HG02938 (cell line): ENCODE results near the gene RNU11.
"Not testable (repeated sequence)": the region's sequence is repeated elsewhere in the genome, so short reads cannot be mapped to it uniquely, and the experiment has no call there.

ENCODE experiments used
- ATAC-seq: cut with Tn5 transposase; IDR thresholded peaks from one replicate; pipeline ENCODE4 v1.9.1; 2021; ENCODE audit warnings: mild to moderate bottlenecking, moderate library complexity; ENCODE audit not compliant: unreplicated experiment

Gene RNU11

DNA sequence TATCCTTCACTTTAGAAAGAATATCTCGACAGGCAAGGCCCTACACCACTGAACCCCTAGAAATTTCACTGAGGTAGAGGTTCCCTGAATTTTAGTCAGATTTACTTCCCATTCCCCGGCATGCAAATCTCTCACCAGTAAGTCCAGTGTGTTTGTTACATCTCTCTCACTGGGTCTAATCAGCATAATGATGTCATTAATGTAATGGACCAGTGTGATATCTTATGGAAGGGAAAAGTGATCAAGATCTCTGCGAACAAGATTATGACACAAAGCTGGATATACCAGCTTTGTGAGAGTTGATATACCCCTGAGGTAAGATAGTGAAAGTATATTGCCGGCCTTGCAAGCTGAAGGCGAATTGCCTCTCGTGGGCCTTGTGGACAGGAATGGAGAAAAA is 7.9 kb downstream of the RNU11 start:
- no peak for ATAC-seq

GRCh38 chr1:28663871-28664470 is 15.6 kb downstream of the RNU11 start:
- no peak for ATAC-seq

DNA sequence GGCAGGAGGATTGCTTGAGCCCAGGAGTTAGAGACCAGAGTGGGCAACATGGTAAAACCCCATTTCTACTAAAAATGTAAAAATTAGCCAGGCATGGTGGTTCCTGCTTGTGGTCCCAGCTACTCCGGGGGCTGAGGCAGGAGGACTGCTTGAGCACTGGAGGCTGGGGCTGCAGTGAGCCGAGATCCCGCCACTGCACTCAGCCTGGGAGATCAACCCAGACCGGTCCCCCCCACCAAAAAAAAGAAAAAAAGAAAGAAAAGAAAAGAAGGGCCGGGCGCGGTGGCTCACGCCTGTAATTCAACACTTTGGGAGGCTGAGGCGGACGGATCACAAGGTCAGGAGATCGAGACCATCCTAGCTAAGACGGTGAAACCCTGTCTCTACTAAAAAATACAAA is 18.4 kb downstream of the RNU11 start:
- no peak for ATAC-seq

- peak; percentile 41 for ATAC-seq
Measured at GRCh38 chr1:28668191-28668955, 20.0 kb downstream of the RNU11 start, which contains the start of gene GMEB1. Gene GMEB1, plus strand, starts transcription at chr1:28668784. Its CDS starts 14,829 bp downstream, at chr1:28683613.

GRCh38 chr1:28668956-28669723 is 20.7 kb downstream of the RNU11 start:
- ATAC-seq, result peak; percentile 34

GRCh38 chr1:28671254-28671780 is 22.9 kb downstream of the RNU11 start:
- no peak for ATAC-seq

- not testable (repeated sequence) for ATAC-seq
Measured at GRCh38 chr1:28672971-28673370, 24.6 kb downstream of the RNU11 start.

DNA sequence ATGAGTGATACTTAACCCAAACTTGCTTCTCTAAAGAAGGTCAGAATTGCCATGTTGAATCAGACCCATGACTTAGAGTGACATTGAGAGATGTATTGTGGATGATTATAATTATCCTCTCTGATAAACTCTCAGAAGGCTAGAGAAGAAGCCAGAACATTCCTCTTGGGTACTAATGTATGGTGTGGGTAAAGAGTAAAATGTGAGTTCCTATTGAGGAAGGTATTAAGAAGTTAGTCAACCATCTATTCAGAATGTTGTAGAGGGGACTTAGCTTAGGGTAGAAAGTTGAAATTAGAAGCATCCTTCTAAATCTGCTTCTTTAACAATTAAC is 27.5 kb downstream of the RNU11 start:
- ATAC-seq, result no peak

DNA sequence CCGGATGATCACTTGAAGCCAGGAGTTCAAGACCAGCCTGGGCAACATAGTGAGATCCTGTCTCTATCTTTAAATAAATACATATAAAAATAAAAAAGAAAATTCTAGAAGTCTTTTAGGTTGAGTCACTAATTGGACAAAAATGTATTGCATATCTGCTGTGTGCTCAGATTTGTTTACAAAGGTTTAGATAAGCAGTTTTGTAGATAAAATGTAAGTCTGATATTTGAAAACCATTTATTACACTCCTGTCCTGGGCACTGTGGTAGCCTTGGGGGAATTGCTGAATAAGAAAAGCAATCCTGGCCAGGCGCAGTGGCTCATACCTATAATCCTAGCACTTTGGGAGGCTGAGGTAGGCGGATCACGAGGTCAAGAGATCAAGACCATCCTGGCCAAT is 31.8 kb downstream of the RNU11 start:
- ATAC-seq, result no peak

GRCh38 chr1:28682840-28683239 is 34.4 kb downstream of the RNU11 start:
- ATAC-seq, result no peak

DNA sequence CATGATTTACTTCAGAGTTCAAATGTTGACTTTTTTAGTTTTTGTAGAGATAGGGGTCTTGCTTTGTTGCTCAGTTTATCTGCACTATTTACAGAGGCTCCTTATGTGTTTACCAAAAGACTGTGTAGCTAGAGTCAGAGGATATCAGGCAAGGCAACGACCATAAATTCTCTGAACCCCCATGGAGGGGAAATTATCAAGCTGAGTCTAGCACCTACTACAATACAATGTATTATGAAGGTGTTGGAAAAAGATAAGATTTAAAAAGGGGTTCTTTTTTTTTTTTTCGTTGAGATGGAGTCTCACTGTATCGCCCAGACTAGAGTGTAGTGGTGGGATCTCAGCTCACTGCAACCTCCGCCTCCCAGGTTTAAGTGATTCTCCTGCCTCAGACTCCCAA is 36.5 kb downstream of the RNU11 start:
- ATAC-seq, result no peak

- not testable (repeated sequence) for ATAC-seq
Measured at GRCh38 chr1:28691627-28692026, 43.2 kb downstream of the RNU11 start.
